OCI-M2 (cell line): Measurements from ENCODE around the gene RPS16.
A peak's percentile ranks its signal among the peaks of the same experiment; 100 is the strongest.

Experiments
- DNase-seq: peaks from one replicate; lab custom pipeline; 2025; ENCODE audit not compliant: unreplicated experiment; lab: John Stamatoyannopoulos, UW

RPS16 gene

DNA sequence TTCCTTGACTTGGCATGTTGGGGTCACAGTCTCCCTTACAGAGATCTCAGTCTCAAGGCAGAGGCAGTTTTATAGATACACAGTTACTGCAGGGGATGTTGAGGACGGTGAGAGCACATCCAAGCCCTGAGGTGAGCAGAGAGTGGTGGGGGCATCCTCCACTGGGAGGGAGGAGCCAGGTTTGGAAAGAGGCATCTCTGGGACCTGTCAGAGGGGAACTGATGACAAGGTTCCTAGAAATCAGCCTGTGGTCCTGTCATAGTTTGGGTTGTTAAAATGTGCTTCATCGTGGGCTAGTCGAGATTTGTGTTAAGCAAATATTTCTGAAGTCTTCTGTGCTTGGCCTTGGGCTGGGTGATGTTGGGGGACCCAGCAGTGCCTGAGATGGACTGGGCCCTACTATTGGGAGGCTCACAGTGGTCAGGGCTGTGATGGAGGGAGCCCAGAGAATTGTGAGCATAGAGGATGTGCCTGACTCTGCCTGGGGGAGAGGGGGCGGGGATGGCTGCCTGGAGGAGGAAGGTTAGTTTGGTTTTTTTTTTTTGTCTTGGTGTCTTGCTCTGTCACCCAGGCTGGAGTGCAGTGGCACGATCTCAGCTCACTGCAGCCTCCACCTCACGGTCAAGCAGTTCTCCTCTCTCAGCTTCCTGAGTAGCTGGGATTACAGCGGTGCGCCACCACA lies 13.5 kb upstream of the RPS16 start:
- DNase-seq, result no peak

DNA sequence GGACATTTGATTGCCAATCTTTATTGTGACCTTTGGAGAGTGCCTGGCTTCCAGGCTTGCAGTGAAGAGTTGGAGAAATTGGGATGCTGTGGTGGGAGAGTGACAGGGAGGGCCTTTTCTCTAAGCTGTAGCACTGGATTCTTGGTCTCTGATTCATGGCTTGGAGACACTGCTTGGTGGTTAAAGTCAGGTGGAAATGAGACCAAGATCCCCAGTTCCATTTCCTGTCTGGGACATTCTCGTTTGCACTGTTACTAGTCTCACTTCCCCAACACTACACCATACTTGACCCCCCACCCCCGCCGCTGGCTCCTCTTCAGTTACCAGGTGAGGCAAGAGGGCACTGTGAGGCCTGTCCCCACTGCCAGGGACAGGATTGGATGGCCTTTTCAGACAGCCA lies 12.5 kb upstream of the RPS16 start:
- no peak for DNase-seq

DNA sequence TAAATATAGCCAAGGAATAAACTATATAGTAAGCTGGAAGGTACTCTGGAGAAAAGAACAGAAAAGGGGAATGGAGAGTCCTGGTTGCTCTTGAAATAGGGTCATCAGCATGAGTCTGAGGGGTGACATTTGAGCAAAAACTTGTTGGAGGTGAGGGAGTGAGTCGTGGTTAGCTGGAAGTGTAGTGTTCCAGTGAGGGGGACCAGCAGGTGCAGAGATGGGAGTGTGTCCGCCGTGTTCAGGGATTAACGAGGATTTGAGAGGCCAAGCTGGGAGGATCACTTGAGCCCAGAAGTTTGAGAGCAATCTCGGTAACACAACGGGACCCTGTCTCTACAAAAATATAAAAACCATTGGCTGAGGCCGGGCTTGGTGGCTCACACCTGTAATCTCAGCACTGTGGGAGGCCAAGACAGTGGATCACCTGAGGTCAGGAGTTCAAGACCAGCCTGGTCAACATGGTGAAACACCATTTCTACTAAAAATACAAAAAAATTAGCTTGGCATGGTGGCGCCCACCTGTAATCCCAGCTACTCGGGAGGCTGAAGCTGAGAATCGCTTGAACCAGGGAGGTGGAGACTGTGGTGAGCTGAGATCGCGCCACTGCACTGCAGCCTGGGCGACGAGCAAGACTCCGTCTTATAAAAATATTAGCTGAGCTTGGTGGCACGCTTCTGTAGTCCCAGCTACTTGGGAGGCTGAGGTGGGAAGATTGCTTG lies 10.8 kb upstream of the RPS16 start:
- no peak for DNase-seq

DNA sequence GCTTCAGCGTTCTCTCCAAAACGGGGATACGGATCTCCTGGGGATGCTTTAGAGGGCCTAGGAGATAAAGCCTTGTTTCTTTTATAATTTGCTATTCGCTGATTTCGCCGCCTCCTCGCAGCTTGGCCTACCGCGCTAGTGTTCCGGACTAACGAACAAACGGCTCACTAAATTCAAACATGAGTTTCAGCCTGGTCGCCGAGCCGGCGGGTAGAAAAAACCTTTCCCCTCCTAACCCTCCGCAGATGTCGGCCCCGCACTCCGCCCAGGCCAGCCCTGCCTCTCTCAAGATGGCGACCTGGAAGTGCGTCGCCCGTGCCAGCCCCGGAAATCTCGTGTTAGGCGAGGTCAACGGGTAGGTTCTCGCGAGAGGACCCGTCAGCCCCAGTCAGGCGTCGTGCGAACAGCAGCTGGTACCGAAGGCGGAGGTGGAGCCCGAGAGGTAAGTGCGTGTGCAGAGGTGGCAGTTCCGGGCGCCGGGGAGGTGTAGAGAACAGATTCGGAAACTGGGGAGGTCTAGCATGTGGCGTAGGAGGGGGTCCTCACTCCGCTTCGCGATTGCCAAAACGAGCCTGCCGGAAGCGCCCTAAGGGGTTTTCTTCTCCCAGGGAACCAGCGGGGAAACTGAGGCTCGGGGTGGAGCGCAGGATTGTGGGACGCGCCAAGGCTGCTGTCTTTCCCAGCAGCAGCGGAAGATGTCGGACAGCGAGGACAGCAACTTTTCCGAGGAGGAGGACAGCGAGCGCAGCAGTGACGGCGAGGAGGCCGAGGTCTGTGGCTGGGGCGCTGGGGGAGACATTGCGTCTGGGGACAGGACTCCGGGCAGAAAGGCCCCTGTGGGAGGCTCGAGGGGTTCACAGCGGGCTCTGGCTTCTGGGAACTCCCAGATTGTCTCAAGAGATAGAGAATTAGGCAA lies 9.7 kb upstream of the RPS16 start, which contains the start of gene SUPT5H:
Gene SUPT5H (plus strand): TSS at position 387 of the 916 bp plus-strand sequence. CDS start 309 bp downstream, at position 696.
- DNase-seq, result peak; percentile 97

DNA sequence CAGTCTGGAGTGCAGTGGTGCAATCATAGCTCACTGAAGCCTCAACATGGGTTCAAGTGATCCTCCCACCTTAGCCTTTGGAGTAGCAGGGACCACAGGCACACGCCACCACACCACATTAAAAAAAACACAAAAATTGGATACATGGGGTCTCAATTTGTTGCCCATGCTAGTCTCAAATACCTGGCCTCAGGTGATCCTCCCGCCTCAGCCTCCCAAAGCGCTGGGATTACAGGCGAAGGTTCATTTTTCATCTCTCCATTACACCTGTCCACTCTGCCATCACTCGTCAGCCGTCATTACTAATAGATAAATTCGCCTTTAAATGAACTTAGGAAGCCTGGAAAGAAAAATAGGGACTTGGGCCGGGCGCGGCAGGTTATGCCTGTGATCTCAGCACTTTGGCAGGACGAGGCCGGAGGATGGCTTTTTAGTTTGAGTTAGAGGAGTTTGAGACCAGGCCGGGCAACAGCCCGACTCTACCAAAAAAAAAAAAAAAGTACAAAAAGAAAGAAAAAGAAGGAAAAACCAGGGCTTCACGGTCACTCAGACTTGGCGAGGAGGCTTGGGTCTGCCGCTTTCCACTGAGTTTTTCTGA lies 8.9 kb upstream of the RPS16 start:
- no peak for DNase-seq

DNA sequence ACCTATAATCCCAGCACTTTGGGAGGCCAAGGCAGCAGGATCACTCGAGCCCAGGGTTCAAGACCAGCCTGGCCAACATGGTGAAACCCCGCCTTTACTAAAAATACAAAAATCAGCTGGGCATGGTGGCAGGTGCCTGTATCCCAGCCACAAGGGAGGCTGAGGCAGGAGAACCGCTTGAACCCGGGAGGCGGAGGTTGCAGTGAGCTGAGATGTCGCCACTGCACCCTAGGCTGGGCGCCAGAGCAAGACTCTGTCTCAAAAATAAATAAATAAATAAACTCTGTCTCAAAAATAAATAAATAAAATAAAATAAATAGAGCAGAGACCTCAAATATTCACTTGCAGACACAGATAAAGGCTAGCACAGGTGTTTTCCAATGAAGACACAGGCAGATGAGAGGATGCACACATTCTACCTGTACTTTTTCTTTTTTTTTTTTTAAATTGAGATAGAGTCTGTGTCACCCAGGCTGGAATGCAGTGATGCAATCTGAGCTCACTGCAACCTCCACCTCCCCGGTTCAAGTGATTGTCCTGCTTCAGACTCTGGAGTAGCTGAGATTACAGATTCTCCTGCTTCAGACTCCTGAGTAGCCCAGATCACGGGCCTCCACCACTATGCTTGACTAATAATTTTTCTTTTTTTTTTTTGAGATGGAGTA lies 2.7 kb upstream of the RPS16 start:
- no peak for DNase-seq

DNA sequence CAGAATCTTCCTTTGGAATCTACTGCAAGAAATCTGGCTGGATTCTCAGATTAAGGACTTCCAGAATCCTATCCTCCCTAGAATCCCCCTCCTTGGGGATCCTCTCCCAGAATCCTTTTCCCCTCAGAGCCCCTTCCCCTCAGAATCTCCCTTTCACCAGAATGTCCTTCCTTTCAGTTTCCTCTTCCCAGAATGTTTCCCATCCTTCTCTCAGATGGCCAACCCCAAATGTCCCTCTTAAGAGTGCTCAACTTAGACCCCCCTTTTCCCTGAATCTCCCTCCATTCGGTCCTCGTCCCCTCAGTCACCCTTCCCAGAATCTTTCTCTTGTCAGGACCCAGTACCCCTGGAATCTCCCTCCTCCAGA lies 584 bp upstream of the RPS16 start:
- no peak for DNase-seq

DNA sequence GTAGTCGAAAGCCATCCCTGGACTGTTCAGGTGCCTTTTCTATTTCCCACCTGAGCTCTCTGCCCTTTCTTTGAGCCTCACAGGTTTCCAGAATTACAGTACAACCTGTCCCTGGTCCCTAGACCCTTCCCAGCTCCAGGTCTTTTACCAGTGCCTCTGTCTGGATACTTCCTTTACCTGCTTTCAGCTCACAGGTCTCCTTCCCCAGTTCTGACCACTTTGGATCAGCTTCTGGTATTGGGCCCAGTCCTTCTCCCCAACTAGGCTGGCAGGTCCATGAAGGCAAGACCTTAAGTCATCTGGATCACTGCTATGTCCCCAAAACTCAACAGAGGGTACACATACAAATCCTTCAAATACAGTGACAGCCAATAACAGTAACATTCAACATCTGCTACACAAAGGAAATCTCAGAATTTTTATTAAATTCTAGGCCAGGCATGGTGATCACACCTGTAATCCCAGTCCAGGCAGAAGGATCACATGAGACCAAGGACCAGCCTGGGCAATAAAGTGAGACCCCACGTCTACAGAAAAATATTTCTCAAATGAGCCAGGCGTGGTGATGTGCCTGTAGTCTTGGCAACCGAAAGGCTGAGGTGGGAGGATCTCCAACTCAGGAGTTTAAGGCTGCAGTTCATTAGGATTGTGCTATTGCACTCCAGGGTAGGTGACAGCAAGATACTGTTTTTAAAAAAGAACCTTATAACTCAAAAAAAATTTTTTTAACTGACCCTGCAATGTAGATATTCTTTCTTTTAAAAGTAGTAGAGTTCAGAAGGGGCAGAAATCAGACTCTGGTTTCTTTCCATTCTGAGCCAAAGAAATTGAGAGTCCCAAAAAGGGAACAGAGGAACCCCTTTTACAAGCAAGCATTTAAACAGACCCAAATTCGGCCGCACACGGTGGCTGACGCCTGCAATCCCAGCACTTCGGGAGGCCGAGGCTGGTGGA lies 1.3 kb downstream of the RPS16 start:
- no peak for DNase-seq

DNA sequence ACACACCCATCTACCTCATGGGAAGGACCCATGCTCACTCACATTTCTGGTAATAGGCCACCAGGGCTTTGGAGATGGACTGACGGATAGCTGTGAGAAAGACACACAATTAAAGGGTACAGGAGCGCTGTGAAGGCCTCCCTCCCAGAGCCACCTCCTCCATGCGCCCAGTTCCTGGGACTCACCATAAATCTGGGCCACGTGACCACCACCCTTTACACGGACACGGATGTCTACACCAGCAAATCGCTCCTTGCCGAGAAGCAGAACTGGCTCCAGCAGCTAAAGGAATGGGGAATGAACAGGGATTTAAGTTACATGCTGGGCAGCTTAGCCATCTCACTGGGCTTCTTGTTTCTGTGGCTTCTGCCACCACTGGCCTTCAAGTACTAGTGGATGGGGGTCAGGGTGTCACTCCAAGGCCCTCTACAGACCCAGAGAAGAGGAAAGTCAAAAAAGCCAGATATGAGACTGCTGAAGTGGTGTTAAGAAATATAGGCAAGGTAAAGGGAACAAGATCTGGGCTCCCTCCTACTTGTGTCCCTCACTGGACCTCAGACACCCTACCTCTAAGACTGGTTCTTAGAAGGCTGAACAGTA lies 2.2 kb downstream of the RPS16 start:
- DNase-seq, result no peak

DNA sequence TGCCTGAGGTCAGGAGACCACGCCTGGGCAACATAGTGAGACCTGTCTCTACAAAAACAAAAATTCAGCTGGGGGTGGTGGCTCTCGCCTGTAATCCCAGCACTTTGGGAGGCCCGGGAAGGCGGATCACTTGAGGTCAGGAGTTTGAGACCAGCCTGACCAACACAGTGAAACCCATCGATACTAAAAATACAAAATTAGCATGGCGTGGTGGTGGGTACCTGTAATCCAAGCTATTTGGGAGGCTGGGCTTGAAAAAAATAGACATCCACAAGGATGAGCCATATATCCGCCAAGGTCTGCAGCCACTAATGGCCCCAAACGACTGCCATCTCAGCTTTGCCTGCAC lies 3.1 kb downstream of the RPS16 start:
- no peak for DNase-seq

DNA sequence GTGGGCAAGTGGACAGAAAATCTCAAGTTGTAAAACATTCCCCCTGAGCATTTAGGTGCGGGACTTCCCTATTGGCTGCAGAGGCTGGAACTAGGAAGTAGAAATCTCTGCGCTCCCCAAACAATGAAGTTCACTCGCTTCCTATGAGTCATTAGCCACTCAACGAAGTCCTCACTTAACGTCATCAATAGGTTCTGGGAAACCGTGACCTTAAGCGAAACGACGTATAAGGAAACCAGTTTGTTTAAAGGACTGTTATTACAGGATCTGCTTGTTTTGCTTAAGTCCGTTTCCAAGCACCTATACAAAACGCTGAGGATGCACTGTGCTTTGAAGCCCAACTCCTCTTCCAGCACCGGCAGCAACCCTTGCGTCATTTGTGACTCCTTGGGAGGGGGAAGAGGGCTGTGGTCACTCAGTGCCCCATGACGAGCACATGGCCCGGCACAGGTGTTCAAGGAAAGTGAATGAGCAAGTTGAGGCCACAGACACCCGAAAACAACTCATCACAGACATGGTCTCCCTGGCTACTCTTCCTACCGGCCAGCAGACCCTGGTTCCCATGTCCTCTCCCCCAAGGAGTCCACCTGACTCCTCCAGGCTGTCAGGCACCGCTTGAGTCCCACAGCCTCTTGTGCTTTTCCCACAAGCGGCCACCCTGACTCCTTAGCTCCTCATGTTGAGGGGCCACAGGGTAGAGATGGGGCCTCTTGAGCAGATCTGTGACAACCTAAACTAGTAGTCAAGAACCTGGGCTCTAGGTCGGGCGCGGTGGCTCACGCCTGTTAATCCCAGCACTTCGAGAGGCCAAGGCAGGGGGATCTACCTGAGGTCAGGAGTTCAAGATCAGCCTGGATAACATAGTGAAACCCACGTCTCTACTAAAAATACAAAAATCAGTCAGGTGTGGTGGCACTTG lies 4.8 kb downstream of the RPS16 start:
- DNase-seq, result no peak

DNA sequence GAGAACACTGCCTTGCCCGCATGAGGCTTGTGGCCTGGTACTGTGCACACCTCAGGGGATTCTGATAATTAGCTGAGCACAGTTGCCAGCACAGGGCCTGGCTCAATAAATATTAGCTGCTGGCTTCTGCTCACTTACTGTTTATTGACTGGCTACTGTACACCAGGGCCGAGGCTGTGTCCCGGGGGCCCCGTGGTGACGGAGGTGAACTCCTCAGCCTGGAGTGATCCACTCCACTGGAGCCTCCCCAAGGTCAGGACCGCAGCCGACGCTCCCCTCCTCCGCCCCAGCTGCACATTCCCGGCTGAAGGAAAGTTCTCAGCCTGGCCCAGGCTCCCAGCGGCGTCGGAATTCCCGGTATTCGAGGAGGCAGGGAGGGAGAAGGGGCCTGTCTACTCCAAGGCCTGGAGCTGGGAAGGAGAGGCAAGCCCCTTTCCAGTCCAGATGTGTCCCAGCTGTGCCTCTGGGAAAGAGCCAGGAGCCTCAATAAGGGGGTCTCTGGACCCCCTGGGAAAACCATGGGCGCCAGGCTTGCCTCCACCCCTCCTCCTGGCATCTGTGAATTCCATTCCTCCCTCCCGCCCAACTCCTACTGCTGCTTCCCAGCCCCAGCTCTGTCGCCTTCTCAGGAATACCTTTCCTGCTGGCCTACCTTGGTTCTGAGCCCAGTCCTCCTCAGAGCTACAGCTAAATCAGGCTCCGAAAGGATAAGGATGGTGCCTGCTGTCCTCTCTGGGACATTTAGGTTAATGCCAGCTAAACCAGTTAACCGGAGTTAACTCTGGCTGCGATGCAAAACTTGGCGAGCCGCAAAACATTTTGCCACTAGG lies 7.3 kb downstream of the RPS16 start:
- DNase-seq, result no peak

DNA sequence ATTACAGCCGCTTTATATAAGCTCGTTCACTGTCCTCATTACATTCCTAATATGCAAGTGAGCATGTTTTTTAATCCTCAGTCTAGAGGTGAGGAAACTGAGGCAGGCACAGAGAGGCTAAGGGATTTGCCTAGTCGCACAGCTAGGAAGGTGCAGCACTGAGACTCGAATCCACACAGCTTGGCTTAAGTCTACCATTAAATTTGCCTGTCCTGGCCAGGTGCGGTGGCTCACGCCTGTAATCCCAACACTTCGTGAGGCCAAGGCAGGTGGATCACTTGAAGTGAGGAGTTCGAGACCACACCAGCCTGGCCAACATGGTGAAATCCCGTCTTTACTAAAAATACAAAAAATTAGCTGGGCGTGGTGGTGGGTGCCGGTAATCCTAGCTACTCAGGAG lies 8.0 kb downstream of the RPS16 start:
- DNase-seq, result no peak

DNA sequence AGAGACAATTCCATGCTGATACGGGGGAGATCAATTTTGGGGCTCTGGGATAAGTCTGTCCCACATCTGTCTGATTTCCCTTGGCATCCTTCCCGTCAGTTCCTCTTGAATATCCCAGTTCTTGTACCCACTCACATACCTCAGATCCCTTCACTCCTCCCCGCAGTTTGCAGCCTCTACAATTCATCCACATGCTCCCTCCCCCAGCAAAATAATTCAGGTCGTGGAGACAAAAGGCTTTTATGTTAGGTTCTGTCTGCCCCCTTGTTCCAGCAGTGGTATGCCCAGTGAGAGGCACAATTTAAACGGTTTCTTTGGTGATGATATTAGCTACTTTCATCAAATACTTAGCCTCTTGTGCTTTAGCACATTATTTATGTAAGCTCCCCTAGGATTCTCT lies 9.6 kb downstream of the RPS16 start:
- no peak for DNase-seq

DNA sequence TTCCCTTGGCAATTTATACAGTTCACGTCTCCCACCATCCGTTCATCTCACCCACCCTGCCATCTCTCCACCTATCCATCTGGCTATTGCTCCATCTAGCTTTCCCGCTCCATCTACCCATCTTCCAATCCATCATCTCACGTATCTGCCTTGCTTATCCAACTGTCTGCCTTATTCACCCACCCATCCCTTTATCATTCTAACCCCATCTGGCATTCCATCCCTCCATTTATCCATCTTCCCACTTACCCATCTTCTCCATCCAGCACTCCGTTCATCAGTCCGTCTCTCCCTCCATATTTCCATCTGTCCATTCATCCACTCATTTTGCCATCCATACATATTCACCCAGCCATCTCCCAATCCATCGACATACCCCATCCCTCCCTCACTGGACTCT lies 10.0 kb downstream of the RPS16 start:
- DNase-seq, result no peak

DNA sequence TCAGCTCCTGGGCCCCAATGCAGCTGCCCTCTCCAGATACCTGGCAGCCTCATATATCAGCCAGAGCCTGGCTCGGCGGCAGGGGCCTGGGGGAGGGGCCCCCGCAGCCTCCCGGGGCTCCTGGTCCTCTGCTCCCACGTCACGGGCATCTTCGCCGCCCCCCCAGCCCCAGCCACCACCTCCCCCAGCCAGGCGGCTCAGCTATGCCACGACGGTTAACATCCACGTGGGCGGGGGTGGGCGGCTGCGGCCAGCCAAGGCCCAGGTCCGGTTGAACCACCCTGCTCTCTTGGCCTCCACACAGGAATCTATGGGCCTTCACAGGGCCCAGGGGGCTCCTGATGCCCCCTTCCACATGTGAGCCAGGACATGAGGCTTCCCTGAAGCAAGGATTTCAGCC lies 10.8 kb downstream of the RPS16 start:
- no peak for DNase-seq

DNA sequence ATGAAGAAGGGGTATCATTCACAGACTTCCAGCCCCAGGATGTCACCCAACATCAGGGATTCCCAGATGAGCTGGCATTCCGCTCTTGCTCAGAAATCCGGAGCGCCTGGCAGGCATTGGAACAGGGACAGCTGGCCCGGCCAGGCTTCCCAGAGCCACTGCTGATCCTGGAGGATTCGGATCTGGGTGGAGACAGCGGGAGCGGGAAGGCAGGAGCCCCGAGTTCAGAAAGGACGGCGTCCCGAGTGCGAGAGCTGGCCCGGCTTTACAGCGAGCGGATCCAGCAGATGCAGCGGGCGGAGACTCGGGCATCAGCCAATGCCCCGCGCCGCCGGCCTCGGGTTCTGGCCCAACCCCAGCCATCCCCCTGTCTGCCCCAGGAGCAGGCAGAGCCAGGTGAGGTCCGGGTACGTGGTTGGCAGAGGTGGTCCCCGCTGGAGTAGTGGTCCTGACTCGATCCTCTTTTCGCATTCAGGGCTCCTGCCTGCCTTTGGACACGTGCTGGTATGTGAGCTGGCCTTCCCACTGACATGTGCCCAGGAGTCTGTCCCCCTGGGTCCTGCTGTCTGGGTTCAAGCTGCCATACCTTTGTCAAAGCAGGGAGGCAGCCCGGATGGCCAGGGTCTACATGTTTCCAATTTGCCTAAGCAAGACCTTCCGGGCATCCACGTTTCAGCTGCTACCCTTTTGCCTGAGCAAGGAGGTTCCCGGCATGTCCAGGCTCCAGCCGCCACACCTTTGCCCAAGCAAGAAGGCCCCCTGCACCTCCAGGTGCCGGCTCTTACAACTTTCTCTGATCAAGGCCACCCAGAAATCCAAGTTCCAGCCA lies 12.3 kb downstream of the RPS16 start:
- DNase-seq, result no peak
